ENCODE data around the gene BPIFB2. TPM values are rescaled to one million over a fixed set of nuclear protein-coding genes. Genes with fewer than 3 reads are reported as not detected.

The BPIFB2 gene
- total RNA-seq, 1 donor from 2014 or later = not detected

DNA sequence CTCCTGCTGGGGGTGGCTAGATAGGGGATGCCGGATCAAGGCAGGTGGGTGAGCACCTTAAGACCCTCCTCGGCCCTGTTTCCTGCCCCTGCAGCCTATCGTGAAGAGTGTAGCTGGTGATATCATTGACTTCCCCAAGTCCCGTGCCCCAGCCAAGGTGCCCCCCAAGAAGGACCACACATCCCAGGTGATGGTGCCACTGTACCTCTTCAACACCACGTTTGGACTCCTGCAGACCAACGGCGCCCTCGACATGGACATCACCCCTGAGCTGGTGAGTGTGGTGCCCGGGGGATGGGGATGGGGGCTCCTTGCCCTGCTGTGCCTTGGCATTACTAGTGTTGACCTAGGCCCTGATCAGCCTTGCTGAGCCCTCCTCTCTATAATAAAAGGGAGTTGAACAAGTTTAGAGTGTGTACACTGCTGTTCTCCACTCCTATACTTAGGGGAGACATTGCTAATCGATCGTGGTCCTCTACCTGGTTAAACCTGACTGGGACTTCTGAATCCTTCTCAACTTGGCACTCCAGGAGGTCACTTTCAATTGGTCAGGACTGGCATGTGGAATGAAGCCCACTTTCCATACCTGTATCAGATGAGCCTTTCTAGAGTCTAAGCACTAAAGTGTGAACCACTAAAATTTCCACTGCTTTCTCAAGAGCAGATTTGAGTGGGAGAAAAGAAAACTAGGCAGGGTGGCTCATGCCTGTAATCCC is 57.2 kb downstream of the BPIFB2 start:
- intact Hi-C loops (cut with micrococcal nuclease) = no loop called here

- intact Hi-C loops (cut with micrococcal nuclease) = no loop called here
Measured at GRCh38 chr20:33065785-33066184, 58.3 kb downstream of the BPIFB2 start.

- intact Hi-C loops (cut with micrococcal nuclease) = no loop called here
Measured at GRCh38 chr20:33067806-33068205, 60.3 kb downstream of the BPIFB2 start.

DNA sequence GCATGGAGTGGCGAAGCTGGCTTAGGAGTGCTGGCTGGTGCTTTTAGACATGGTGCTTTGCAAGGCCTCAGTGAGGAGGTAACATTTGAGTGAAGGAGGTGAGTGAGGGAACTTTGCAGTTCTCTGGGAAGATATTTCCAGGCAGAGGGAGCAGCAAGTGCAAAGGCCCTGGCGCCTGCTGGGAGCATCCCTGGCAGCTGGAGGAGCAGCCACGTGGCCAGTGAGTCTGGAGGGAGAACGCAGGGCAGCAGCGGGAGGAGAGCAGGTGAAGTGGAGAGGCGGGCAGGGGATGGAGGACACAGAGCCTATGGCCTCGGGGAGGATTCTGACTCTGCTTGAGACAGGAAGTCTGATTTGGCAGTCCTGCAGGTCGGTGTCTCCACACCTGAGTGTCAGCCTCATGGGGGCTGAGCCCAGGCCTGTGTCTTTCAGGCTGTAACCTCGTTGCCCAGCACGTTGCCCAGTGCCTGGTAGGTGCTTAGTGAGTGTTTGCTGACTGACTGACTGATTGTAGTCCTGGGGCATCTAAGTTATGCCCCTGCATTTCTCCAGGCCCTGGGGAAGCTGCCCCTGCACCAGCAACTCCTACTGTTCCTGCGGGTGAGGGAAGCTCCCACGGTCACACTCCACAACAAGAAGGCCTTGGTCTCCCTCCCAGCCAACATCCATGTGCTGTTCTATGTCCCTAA is 60.9 kb downstream of the BPIFB2 start:
- intact Hi-C loops (cut with micrococcal nuclease) = no loop called here

GRCh38 chr20:33069673-33070072 is 62.2 kb downstream of the BPIFB2 start:
- intact Hi-C loops (cut with micrococcal nuclease) = no loop called here

DNA sequence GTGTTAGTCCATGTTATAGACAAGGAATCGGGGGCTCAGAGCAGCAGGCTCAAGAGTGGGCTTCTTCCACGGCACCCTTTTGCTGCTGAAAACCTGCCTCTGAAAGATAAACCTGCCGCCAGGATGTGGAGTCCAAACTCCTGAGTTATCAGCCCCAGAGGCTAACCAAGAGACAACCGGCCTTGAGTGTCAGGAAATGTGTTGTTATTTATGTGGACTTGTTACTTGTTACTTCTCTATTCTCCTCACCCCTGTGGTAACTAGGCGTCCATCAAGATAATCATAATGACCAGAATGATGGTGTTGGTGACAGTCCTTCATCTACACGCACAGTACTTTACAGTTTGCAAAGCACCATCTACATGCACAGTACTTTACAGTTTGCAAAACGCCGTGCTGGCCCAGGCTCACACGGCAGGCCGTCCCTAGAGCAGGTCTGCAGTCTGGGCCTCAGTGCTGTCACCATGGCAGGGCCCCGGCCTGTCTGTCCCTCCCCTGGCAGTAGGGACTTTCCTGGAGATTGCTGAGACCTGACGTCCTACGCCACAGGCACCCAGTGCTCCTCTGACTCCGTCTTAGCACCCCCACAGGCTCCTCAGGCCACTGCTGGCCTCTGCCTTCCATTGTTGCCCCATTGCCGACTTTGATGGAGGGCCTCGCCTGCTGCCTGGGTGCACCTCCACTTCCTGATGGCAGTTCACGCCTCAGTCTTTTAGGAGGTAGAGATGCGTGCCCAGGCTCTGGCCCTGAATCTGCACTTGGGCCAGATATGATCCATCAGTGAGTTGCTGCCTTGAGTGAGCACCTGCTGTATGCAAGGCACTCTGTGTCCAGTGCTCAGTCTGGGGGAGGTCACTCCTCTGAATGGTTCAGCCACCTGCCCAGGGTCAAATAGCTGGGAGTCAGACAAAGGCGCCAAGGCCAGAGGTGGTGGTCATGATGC is 62.9 kb downstream of the BPIFB2 start:
- intact Hi-C loops (cut with micrococcal nuclease) = no loop called here

DNA sequence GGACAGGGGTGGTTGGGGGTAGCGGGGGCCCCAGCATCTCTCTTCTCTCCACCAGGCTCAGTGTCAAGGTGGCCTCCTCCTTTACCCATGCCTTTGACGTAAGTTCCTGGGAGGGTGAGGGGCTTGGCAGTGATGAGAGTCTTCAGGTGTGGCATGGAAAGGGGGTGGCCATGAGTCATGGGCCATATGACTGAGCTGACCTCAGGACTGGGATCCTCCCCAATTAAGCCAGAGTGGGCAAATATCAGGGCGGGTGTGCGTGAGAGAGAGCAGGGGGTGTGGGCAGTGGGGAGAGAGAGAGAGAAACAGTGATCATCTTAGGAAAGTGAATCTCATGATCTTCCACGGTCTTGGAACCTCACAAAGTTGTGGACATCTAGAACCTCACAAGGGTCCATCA is 63.7 kb downstream of the BPIFB2 start:
- intact Hi-C loops (cut with micrococcal nuclease) = no loop called here

GRCh38 chr20:33072362-33072761 is 64.9 kb downstream of the BPIFB2 start:
- intact Hi-C loops (cut with micrococcal nuclease) = no loop called here

DNA sequence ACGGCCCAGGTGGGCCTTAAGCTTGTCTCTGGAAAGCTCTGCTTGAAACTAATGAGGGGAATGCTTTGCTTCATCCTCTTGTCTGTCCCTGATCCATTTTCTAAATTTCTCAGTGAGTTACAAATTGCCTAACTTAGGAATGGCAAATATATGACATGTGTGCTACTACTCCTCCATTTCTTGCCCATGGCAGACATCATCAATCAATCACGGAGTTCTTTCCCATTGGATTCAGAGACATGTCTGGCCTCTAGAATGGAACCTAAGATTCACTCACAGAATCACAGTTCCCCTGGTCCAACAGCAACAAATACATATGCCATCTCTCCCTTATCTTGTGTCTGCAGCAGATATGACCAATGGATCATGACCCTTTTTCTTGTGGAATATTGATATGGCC is 65.3 kb downstream of the BPIFB2 start:
- intact Hi-C loops (cut with micrococcal nuclease) = no loop called here

Other genes with a start within 250 kb of the BPIFB2 start
- 1.5 and 2.0 TPM in 2 replicates for gene DNMT3B, start 245.3 kb upstream of the BPIFB2 start, total RNA-seq
- gene MAPRE1, start 187.8 kb upstream of the BPIFB2 start, total RNA-seq = 133 and 136 TPM in 2 replicates
- 0.73 and 0.96 TPM in 2 replicates for gene EFCAB8, start 148.8 kb upstream of the BPIFB2 start, total RNA-seq
- not detected in 2 replicates for gene SUN5, start 3.3 kb upstream of the BPIFB2 start, total RNA-seq
- not detected in 2 replicates for gene BPIFB6, start 23.9 kb downstream of the BPIFB2 start, total RNA-seq
- gene BPIFB3, start 46.2 kb downstream of the BPIFB2 start, total RNA-seq = not detected in 2 replicates
- gene BPIFB4, start 71.9 kb downstream of the BPIFB2 start, total RNA-seq = not detected in 2 replicates
- gene BPIFA2, start 160.5 kb downstream of the BPIFB2 start, total RNA-seq = not detected in 2 replicates
- gene BPIFA3, start 209.6 kb downstream of the BPIFB2 start, total RNA-seq = not detected in 2 replicates
- gene BPIFA1, start 228.3 kb downstream of the BPIFB2 start, total RNA-seq = not detected in 2 replicates